Cerebellar nuclear complex (tissue), 1 donor: ENCODE results near the gene FBLN7.
A peak's percentile ranks its signal among the peaks of the same experiment; 100 is the strongest.
"Not testable (repeated sequence)": the region's sequence is repeated elsewhere in the genome, so short reads cannot be mapped to it uniquely, and the experiment has no call there.

Experiments used
- DNase-seq, 2 experiments: peaks; one replicate each; lab custom pipeline; 2025; lab: John Stamatoyannopoulos, UW

The FBLN7 gene, protein sequence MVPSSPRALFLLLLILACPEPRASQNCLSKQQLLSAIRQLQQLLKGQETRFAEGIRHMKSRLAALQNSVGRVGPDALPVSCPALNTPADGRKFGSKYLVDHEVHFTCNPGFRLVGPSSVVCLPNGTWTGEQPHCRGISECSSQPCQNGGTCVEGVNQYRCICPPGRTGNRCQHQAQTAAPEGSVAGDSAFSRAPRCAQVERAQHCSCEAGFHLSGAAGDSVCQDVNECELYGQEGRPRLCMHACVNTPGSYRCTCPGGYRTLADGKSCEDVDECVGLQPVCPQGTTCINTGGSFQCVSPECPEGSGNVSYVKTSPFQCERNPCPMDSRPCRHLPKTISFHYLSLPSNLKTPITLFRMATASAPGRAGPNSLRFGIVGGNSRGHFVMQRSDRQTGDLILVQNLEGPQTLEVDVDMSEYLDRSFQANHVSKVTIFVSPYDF

DNA sequence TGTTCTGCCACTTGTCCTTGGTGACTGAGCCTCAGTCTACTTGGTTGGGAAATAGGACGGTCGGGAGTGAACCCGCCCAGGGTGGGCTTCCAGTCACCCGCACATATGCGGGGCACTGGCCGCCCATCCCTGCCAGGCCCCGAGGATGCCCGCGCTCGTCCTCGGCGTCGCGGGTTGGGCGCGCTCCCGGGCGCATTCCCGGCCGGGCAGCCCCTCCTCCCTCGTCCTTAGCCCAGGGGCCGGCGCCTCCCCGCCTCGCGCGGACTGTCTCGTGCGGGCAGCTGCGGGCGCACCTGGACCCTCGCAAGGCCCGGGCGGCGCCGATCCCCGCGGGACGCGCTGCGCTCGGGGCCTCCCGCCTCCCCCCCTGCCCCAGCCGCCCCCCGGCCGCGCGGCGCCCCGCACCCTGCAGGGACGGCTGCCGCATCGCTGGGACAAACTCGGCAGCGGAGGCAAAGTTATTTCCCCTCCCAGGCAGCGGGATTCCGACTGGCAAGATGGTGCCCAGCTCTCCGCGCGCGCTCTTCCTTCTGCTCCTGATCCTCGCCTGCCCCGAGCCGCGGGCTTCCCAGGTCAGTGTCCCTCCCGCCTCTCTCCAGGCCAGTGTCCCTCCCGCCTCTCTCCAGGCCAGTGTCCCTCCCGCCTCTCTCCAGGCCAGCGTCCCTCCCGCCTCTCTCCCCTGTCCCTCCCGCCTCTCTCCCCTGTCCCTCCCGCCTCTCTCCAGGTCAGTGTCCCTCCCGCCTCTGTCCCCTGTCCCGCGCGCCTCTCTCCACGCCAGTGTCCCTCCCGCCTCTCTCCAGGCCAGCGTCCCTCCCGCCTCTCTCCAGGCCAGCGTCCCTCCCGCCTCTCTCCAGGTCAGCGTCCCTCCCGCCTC, at the start of gene FBLN7:
Gene FBLN7 (plus strand): TSS at position 227 of the 874 bp plus-strand sequence. CDS start 271 bp downstream, at position 498.
- DNase-seq, result no peak

DNA sequence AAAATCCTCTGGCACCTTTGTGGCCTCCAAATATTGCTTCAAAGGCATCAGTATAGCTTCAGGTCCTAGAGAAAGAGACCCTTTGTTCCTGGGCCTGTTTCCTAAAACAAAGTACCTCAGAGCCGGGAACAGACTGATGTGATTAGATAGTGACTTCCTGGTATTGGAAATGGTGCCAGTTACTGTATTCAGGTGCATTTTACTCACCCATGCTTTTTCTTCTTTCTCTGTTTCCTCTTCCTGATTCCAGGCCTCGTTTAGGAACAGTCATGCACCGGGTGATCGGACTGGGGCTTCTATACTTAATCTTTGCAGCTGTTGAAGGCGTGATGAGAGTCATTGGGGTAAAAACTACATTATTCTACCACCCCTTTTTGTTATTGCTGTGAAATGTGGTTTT, 48.8 kb upstream of the FBLN7 start:
- no peak for DNase-seq

DNA sequence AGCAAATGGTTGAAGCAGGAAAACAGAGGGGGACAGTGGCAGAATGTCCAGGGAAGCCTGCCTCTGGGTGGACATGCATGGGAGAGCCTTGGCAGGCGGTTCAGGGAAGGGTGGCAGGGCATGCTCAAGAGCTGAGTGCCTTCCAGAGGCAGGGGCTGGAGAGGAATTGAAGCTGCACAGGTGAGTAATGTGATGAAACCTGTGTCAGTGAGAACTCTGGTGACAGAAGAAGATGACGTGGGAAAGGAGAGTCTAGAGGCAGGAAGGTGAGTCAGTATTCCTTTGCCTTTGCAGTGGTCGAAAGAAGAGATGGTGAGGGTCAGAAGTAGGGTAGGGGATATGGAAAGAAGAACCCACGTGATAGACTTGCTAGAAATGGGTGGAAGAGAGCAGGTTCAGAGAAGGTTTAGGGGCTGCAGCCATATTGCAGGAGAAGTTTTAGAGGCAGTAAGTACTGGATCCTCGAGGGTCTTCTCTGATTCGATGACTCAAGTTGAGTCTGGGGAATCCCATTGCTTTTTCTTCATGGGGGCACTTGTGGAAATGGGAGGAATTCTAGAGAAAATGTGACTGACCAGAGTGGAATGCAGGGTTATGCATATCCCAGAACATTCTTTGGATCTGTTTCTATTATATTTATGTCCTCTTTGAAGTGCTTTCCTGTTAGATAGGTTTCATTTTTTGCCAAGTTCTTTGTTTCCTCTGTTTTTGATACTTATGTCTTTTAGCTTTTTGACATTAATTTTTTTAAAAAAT, 45.7 kb upstream of the FBLN7 start:
- no peak for DNase-seq

DNA sequence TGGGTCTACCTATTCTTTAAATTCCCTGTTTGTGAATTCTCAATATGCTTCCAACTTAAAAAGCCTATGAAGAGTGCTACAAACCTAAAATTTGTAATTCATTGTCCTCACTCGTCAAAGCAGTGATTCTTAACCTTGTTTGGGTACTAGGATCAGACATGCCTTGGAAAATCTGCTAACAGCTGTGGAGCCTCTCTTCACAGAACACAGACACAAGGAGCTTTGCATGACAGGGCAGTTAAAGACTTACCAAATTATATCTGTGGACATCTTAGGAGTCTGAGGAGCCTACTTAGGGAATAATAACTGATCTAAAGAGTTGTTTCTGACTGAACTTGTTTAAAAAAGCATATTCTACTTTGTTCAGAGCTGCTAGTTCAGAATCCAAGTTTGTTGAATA, 45.0 kb upstream of the FBLN7 start:
- DNase-seq, result no peak

DNA sequence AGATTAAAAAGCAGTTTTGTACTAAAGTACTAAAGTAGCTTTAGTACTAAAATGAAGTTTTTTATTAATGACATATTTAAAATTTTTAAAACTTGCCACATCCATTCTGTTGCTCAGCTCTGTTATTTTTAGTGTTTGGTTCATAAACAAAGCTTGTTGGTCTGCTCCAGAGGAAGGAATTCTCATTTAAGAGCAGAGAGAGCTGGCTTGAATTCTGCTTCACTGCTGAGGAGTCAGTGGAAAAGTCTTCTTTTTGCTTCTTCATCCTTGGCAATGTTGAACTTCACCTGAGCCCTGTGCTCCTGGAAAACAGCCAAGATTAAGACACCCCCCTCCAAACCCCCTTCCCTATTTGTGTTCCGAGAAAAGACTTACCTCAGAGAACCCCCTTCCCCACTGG, 42.5 kb upstream of the FBLN7 start:
- DNase-seq, result no peak

DNA sequence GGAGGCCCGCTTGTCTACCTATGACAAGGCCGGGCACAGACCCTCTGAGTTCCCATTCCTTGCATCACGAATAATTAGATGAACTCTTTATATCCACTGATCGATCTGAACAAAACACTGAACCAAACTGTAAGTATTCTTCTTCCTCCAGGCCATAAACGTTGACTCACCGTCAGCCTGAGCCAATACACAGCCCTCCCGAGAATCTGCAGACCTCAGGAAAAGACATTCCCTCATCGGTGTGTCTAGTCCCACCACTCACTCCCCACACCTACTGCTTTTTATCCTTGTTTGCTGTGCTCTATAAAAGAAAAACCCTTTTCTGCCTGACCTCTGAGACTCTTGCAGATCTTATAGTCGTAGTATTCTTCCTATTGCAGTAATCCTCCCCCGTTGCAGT, 42.1 kb upstream of the FBLN7 start:
- no peak for DNase-seq

DNA sequence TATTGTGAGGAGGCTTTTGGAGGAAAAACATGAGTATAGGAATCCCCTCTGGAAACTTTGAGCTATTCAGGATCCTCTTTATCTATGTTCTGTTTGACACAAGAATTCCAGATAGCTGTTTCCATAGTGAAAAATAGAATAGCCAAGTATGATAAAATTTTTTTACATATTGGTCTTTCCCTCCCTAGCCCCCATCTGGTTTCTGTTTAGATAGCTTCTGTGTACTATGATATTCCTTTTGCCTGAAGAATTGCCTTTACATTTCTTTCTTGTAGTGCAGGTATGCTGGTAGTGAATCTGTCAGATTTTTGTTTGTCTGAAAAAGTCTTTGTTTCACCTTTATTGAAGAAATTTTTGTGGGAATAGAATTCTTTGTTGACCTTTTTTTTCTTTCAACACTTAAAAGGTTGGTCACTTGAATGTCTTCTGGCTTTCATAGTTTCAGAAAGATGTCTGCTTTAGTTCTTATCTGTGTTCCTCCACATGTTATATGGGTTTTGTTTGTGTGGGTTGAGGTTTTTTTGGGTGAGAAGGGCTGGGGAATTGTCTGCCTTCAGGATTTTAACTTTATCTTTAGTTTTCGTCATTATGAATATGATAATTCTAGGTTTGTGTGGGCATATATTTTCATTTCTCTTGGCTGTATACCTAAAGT, 29.9 kb upstream of the FBLN7 start:
- DNase-seq, result no peak

- DNase-seq, result no peak
Measured at GRCh38 chr2:112109278-112109677, 28.9 kb upstream of the FBLN7 start.

- DNase-seq, result no peak
Measured at GRCh38 chr2:112110966-112111365, 27.2 kb upstream of the FBLN7 start.

GRCh38 chr2:112113354-112113753, 24.8 kb upstream of the FBLN7 start:
- not testable (repeated sequence) for DNase-seq

DNA sequence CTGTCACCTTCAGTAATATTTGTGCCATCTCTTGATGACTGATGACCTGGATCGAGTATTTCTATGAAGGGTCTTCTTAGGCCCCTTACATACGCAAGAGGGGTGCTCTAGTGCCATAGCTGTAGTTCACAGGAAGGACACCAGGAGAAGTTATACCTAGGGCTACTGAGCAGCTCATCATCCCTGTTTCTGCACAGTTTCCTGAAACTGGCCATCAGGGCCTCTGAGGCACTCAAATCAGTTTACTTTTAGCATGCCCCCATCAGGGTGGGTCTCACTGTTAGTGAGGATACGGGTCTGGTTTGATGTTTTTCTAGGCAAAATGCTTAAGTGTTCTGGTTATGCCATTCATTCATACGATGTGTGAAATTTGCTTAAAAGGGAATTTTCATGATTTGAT, 20.0 kb upstream of the FBLN7 start:
- no peak for DNase-seq

DNA sequence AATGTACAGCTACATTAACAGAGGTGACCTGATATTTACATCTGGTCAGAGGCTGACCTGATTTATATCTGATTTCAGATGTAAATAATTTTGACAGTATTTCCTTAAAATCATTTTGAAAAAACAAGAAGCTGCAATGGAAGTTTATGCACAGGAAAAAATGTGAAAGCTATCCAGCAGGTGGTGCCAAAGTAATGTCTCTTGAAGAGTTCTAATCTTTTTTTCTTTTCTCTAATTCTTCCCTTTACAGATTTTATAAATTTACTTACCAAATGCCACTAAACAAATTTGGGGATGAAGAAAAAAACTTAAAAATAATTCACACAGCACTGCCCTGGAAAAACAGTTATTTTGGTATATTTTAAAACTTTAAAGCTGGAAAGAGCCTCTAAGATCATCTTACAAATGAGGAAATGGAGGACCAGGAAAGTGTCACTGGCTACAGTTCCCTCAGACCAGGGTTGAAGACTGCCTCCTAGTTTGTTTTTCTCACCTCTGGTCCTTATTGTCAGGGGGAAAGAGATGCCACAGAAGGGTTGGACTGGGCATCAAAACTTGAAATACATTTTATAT, 16.4 kb upstream of the FBLN7 start:
- DNase-seq, result peak in 1 of 2 experiments; percentile 8

GRCh38 chr2:112129060-112129459, 9.1 kb upstream of the FBLN7 start:
- DNase-seq, result no peak

GRCh38 chr2:112133344-112133743, 4.8 kb upstream of the FBLN7 start:
- DNase-seq, result no peak

DNA sequence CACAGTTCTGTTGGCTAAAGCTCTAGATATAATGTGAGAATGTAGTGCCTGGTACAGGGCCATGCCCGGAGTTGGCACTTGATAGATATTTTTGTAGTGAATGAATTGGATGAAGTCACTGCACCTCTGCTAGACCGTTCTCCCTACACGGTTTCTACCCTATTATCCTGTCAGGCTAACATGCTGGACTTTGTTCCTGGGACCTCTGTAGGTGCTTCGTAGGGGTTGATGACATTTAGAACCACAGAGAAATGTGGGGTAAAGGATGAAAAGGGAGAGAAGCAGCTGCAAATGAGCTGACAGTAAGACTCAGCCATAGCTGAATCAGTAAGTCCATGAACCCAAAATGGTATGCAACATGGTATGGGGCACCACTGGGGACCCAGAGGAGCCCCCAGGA, 4.1 kb upstream of the FBLN7 start:
- no peak for DNase-seq

GRCh38 chr2:112136096-112136495, 2.1 kb upstream of the FBLN7 start:
- DNase-seq, result no peak

- DNase-seq, result no peak
Measured at GRCh38 chr2:112137516-112138158, 548 bp upstream of the FBLN7 start.

- not testable (repeated sequence) for DNase-seq
Measured at GRCh38 chr2:112139033-112139614, 939 bp downstream of the FBLN7 start.

- DNase-seq, result not testable (repeated sequence)
Measured at GRCh38 chr2:112139661-112140204, 1.5 kb downstream of the FBLN7 start.

DNA sequence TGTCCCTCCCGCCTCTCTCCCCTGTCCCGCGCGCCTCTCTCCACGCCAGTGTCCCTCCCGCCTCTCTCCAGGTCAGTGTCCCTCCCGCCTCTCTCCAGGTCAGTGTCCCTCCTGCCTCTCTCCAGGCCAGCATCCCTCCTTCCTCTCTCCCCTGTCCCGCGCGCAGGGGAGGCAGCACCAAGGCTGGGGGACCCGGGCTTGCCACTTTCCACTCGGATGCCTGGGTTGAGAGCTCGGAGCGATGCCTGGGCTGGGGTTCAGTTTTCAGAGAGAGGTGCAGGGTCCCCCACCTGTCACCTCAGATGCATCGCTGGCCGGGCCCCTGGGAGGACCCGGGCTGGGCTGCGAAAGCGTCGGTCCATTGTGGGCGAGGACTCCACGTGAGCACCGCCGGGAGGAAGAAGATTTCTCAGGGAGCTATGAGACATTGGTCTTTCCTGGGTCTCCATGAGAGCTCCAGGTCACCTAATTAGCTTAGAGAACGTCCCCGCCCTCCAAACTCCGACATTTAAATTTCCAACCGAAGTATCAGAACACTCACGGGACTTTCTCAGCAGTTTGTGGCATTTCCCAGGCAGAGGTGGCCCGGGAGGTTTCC, 2.1 kb downstream of the FBLN7 start:
- no peak for DNase-seq
